Neural cell (in vitro differentiated cells): ENCODE measurements around the gene BTBD16. TPM values are rescaled to one million over a fixed set of nuclear protein-coding genes. Genes with fewer than 3 reads are reported as not detected.

Experiments used
- H2AFZ ChIP-seq: fragments of 200-600, 300-800 bp; sonication (generic), shearing (Covaris generic); 2 replicates; pipeline ENCODE4 v1.6.0; 2014; ENCODE audit warnings: low read depth, mild to moderate bottlenecking, antibody characterized with exemption, low read length, moderate library complexity
- H3F3A ChIP-seq: fragments of 200-600 bp; shearing (Covaris generic); 2 replicates; pipeline ENCODE4 v1.6.1; 2016; ENCODE audit warnings: mild to moderate bottlenecking, moderate library complexity, mixed read lengths, antibody characterized with exemption, low read length; ENCODE audit not compliant: insufficient read depth, poor library complexity, severe bottlenecking
- H3K27ac ChIP-seq: fragments of 200-600, 300-800 bp; sonication (generic), shearing (Covaris generic); 2 replicates; pipeline ENCODE4 v1.5.1; 2014; ENCODE audit warnings: mild to moderate bottlenecking, low read length, moderate library complexity
- H3K27me3 ChIP-seq: fragments of 300-800, 200-600 bp; sonication (generic), shearing (Covaris generic); 2 replicates; pipeline ENCODE4 v1.6.0; 2014; ENCODE audit warnings: mild to moderate bottlenecking, low read depth, low read length, moderate library complexity; ENCODE audit not compliant: insufficient read depth
- H3K36me3 ChIP-seq: fragments of 300-800, 200-600 bp; sonication (generic), shearing (Covaris generic); 2 replicates; pipeline ENCODE4 v1.5.1; 2014; ENCODE audit warnings: mild to moderate bottlenecking, antibody characterized with exemption, low read length, moderate library complexity; ENCODE audit not compliant: insufficient read depth
- H3K4me2 ChIP-seq: fragments of 300-800, 200-600 bp; sonication (generic), shearing (Covaris generic); 2 replicates; pipeline ENCODE4 v1.6.0; 2014; ENCODE audit warnings: mild to moderate bottlenecking, low read length
- H3K4me3 ChIP-seq: fragments of 300-800, 200-600 bp; sonication (generic), shearing (Covaris generic); 2 replicates; pipeline ENCODE4 v1.5.1; 2014; ENCODE audit warnings: mild to moderate bottlenecking, low read length, moderate library complexity
- H3K79me2 ChIP-seq: fragments of 200-600 bp; shearing (Covaris generic); replicated peaks from 2 replicates; pipeline ENCODE4 v1.6.0; 2014; ENCODE audit warnings: mild to moderate bottlenecking, low read length, moderate library complexity; ENCODE audit not compliant: insufficient read depth
- H3K9ac ChIP-seq: fragments of 300-800, 200-600 bp; sonication (generic), shearing (Covaris generic); 2 replicates; pipeline ENCODE4 v1.6.1; 2016; ENCODE audit warnings: mild to moderate bottlenecking, low read length, mixed read lengths
- H3K9me2 ChIP-seq: fragments of 200-600 bp; shearing (Covaris generic); 2 replicates; pipeline ENCODE4 v1.6.1; 2016; ENCODE audit warnings: mild to moderate bottlenecking, low read length, mixed read lengths; ENCODE audit not compliant: insufficient read depth
- H3K9me3 ChIP-seq: fragments of 200-600, 300-800 bp; sonication (generic), shearing (Covaris generic); 2 replicates; pipeline ENCODE4 v1.6.1; 2016; ENCODE audit warnings: mild to moderate bottlenecking, mixed run types, low read length, moderate library complexity, mixed read lengths
- H4K20me1 ChIP-seq: fragments of 200-600 bp; shearing (Covaris generic); 2 replicates; pipeline ENCODE4 v1.6.1; 2016; ENCODE audit warnings: mild to moderate bottlenecking, mixed run types; ENCODE audit not compliant: insufficient read depth
- EP300 ChIP-seq: fragments of 450-650 bp; conservative IDR thresholded peaks from 2 replicates; pipeline ENCODE4 v1.6.1; 2014; ENCODE audit warnings: antibody characterized with exemption, mild to moderate bottlenecking, moderate library complexity; ENCODE audit not compliant: poor library complexity, severe bottlenecking
- EZH2 ChIP-seq: fragments of 200-600, 300-800 bp; shearing (Covaris generic), sonication (generic); IDR thresholded peaks from 2 replicates; pipeline ENCODE4 v1.6.1; 2014; ENCODE audit warnings: antibody characterized with exemption, low read length, borderline replicate concordance, mild to moderate bottlenecking; ENCODE audit not compliant: insufficient read depth, poor library complexity, severe bottlenecking
- MXI1 ChIP-seq: fragments of 450-650 bp; conservative IDR thresholded peaks from 2 replicates; pipeline ENCODE4 v1.6.1; 2014; ENCODE audit warnings: antibody characterized with exemption, mild to moderate bottlenecking; ENCODE audit not compliant: poor library complexity, severe bottlenecking
- POLR2AphosphoS5 ChIP-seq: IDR thresholded peaks from 2 replicates; pipeline ENCODE4 v1.6.1; 2012
- RAD21 ChIP-seq: fragments of 450-650 bp; conservative IDR thresholded peaks from 2 replicates; pipeline ENCODE4 v1.6.1; 2014; ENCODE audit warnings: antibody characterized with exemption, mild to moderate bottlenecking, moderate library complexity
- SMC3 ChIP-seq: fragments of 450-650 bp; conservative IDR thresholded peaks from 2 replicates; pipeline ENCODE4 v1.6.1; 2014; ENCODE audit warnings: antibody characterized with exemption, mild to moderate bottlenecking, moderate library complexity; ENCODE audit not compliant: poor library complexity
- TAF1 ChIP-seq: IDR thresholded peaks from 2 replicates; pipeline ENCODE4 v1.6.1; 2012; ENCODE audit warnings: low read depth
- polyA plus RNA-seq: library from polyadenylated mRNA; depleted of rRNA; stranded (reverse); fragments of >200 nt; gene quantifications from 2 replicates; pipeline ENCODE4 v1.2.3, GENCODE V29; 2014
- TF ChIP-seq, protein P1 (sequence below): fragments of 450-650 bp; IDR thresholded peaks from 2 replicates; pipeline ENCODE4 v1.5.1; 2014; ENCODE audit warnings: antibody characterized with exemption, mild to moderate bottlenecking, moderate library complexity; ENCODE audit not compliant: poor library complexity, severe bottlenecking
- TF ChIP-seq, protein P2 (sequence below): IDR thresholded peaks from 2 replicates; pipeline ENCODE4 v1.6.1; 2012; ENCODE audit warnings: borderline replicate concordance

The BTBD16 gene
- polyA plus RNA-seq, 1 donor from 2014 or later = not detected

DNA sequence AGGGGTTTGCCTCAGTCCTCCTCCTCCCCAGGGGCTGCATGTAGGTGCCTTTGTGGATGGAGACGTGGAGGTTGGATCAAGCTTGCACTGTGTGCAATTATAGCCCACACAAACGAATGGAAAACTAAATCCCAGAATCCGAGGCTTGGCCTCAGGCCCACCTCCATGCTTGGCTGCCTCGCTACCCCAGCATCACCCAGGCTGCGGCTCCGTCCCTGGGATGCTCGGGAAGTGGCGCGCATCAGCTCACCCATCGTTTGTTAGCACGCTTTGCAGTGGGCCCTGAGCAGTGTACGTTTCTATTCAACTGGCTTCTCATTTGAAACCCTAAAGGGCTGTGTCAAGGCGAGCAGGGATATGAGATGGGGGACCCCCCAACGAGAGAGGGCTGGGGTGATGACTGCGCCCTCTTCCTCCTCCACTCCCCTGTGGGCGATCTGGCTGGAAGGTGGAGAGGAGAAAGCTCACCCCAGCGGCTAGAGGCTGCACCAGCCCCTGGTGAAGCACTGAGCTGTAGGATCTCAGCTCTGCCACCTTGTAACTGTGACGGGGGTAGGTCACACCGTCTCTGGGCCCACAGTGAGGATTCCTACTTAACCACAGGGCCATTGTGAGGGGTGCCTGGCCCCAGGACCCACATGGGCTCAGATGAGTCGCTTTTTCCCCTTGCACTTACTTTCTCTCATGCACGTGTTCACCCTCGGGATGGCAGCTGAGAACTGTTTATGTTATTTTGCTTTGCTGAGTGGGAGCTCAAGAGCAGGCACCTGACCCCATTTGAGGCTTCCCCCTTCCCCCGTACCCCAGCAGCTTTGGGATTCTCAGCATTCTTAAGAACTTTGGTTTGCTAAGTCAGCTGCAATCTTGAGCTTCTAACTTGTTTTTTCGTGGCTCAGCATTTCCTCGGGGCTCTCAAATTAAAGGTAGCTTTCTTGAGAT lies 12.7 kb upstream of the BTBD16 start:
- H3F3A ChIP-seq = no peaks in the 10 kb centered on the region
- no peak overlapping the region for H3K4me2 ChIP-seq
- no peak overlapping the region for H3K9ac ChIP-seq
- TF ChIP-seq POLR2AphosphoS5 = no peak
- no peak for TF ChIP-seq MXI1
- TF ChIP-seq, protein P1, sequence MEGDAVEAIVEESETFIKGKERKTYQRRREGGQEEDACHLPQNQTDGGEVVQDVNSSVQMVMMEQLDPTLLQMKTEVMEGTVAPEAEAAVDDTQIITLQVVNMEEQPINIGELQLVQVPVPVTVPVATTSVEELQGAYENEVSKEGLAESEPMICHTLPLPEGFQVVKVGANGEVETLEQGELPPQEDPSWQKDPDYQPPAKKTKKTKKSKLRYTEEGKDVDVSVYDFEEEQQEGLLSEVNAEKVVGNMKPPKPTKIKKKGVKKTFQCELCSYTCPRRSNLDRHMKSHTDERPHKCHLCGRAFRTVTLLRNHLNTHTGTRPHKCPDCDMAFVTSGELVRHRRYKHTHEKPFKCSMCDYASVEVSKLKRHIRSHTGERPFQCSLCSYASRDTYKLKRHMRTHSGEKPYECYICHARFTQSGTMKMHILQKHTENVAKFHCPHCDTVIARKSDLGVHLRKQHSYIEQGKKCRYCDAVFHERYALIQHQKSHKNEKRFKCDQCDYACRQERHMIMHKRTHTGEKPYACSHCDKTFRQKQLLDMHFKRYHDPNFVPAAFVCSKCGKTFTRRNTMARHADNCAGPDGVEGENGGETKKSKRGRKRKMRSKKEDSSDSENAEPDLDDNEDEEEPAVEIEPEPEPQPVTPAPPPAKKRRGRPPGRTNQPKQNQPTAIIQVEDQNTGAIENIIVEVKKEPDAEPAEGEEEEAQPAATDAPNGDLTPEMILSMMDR = no peak
- TF ChIP-seq, protein P2, sequence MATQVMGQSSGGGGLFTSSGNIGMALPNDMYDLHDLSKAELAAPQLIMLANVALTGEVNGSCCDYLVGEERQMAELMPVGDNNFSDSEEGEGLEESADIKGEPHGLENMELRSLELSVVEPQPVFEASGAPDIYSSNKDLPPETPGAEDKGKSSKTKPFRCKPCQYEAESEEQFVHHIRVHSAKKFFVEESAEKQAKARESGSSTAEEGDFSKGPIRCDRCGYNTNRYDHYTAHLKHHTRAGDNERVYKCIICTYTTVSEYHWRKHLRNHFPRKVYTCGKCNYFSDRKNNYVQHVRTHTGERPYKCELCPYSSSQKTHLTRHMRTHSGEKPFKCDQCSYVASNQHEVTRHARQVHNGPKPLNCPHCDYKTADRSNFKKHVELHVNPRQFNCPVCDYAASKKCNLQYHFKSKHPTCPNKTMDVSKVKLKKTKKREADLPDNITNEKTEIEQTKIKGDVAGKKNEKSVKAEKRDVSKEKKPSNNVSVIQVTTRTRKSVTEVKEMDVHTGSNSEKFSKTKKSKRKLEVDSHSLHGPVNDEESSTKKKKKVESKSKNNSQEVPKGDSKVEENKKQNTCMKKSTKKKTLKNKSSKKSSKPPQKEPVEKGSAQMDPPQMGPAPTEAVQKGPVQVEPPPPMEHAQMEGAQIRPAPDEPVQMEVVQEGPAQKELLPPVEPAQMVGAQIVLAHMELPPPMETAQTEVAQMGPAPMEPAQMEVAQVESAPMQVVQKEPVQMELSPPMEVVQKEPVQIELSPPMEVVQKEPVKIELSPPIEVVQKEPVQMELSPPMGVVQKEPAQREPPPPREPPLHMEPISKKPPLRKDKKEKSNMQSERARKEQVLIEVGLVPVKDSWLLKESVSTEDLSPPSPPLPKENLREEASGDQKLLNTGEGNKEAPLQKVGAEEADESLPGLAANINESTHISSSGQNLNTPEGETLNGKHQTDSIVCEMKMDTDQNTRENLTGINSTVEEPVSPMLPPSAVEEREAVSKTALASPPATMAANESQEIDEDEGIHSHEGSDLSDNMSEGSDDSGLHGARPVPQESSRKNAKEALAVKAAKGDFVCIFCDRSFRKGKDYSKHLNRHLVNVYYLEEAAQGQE = no peak
- TF ChIP-seq SMC3 = no peak
- TF ChIP-seq EZH2 = no peak
- TF ChIP-seq TAF1 = no peak
- no peak for TF ChIP-seq EP300
- no peak for TF ChIP-seq RAD21
- no peak overlapping the region for H3K27ac ChIP-seq
- no peak overlapping the region for H3K4me3 ChIP-seq
- H2AFZ ChIP-seq = no peak overlapping the region
- H3K9me2 ChIP-seq = no peaks in the 10 kb centered on the region
- no peaks in the 10 kb centered on the region for H4K20me1 ChIP-seq
- no peaks in the 10 kb centered on the region for H3K27me3 ChIP-seq
- no peaks in the 10 kb centered on the region for H3K36me3 ChIP-seq
- peaks cover 7% of the 10 kb centered on the region for H3K9me3 ChIP-seq
- no peaks in the 10 kb centered on the region for H3K79me2 ChIP-seq

DNA sequence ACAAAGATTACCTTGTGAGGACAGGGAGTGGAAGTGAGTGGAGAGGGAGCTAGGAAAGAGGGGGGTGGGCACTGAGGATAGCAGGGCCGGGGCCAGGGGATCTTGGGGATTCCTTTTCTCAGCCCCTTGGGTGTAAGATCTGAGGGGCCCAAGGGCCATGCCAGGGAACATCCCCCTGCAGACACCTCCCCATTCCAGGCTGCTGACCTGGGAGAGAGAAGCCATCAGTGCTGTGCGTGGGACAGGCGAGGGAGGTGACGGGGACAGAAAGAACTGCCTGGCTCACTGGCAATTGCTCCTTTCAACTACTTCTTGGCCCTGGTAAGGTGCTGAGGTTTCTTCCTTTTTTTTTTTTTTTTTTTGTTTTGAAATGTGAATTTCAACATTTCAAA lies 12.0 kb upstream of the BTBD16 start:
- H3K9me2 ChIP-seq = no peaks in the 10 kb centered on the region
- H3K9ac ChIP-seq = no peak overlapping the region
- no peak overlapping the region for H3K4me3 ChIP-seq
- H3K79me2 ChIP-seq = no peaks in the 10 kb centered on the region
- no peaks in the 10 kb centered on the region for H3K36me3 ChIP-seq
- H3K9me3 ChIP-seq = peaks cover 7% of the 10 kb centered on the region
- H3K27me3 ChIP-seq = no peaks in the 10 kb centered on the region
- no peak for TF ChIP-seq RAD21
- TF ChIP-seq SMC3 = no peak
- TF ChIP-seq, protein P1 = no peak
- no peak for TF ChIP-seq TAF1
- TF ChIP-seq, protein P2 = no peak
- TF ChIP-seq EZH2 = no peak
- TF ChIP-seq MXI1 = no peak
- TF ChIP-seq POLR2AphosphoS5 = no peak
- TF ChIP-seq EP300 = no peak
- no peak overlapping the region for H3K4me2 ChIP-seq
- H3F3A ChIP-seq = no peaks in the 10 kb centered on the region
- no peak overlapping the region for H2AFZ ChIP-seq
- H3K27ac ChIP-seq = no peak overlapping the region
- H4K20me1 ChIP-seq = no peaks in the 10 kb centered on the region
